OCI-LY3 (cell line): Measurements from ENCODE around the gene MCTP2.

ENCODE experiments used
- H2AFZ ChIP-seq: fragments of 200-600, 300-600 bp; shearing (Covaris generic); 2 replicates; pipeline ENCODE4 v1.6.0; 2014; ENCODE audit warnings: antibody characterized with exemption, low read depth, low read length
- H3K27ac ChIP-seq: fragments of 200-600, 300-600 bp; sonication (generic); 2 replicates; pipeline ENCODE4 v1.5.1; 2014; ENCODE audit warnings: mild to moderate bottlenecking, low read length, moderate library complexity, mixed read lengths
- H3K27me3 ChIP-seq: fragments of 200-600, 300-600 bp; sonication (generic); 2 replicates; pipeline ENCODE4 v1.6.1; 2014; ENCODE audit warnings: low read depth, low read length, mixed read lengths
- H3K36me3 ChIP-seq: fragments of 200-600, 300-600 bp; sonication (generic); replicated peaks from 2 replicates; pipeline ENCODE3; 2014; ENCODE audit warnings: low read depth, low read length, mixed read lengths
- H3K4me1 ChIP-seq: fragments of 300-600, 200-600 bp; sonication (generic); 2 replicates; pipeline ENCODE4 v1.6.1; 2014; ENCODE audit warnings: low read length, mixed read lengths
- H3K4me2 ChIP-seq: fragments of 200-600, 300-600 bp; sonication (generic); 2 replicates; pipeline ENCODE4 v1.6.1; 2014; ENCODE audit warnings: low read length, mixed read lengths
- H3K4me3 ChIP-seq: fragments of 300-600, 200-600 bp; sonication (generic); 2 replicates; pipeline ENCODE4 v1.5.1; 2014; ENCODE audit warnings: antibody characterized with exemption, mild to moderate bottlenecking, low read length, moderate library complexity
- H3K79me2 ChIP-seq: fragments of 300-600, 200-600 bp; shearing (Covaris generic); 2 replicates; pipeline ENCODE4 v1.6.1; 2014; ENCODE audit warnings: mild to moderate bottlenecking, low read length, mixed read lengths
- H3K9ac ChIP-seq: fragments of 300-600, 200-600 bp; shearing (Covaris generic); 2 replicates; pipeline ENCODE4 v1.6.0; 2014; ENCODE audit warnings: mild to moderate bottlenecking, low read length, moderate library complexity
- H3K9me3 ChIP-seq: fragments of 200-600, 300-600 bp; shearing (Covaris generic); 2 replicates; pipeline ENCODE4 v1.6.1; 2014; ENCODE audit warnings: low read length, mixed read lengths; ENCODE audit not compliant: insufficient read depth
- H4K20me1 ChIP-seq: fragments of 200-600, 300-600 bp; sonication (generic); 2 replicates; pipeline ENCODE4 v1.6.1; 2016; ENCODE audit warnings: low read length, mixed read lengths; ENCODE audit not compliant: insufficient read depth
- EZH2phosphoT487 ChIP-seq: fragments of 200-600 bp; shearing (Covaris generic); IDR thresholded peaks from 2 replicates; pipeline ENCODE4 v1.6.1; 2018; ENCODE audit warnings: antibody characterized with exemption, mixed run types, low read depth
- TF ChIP-seq, protein P1 (sequence below): fragments of 200-600, 300-600 bp; sonication (generic); IDR thresholded peaks from 2 replicates; pipeline ENCODE4 v1.5.1; 2014; ENCODE audit warnings: antibody characterized with exemption, low read length, low read depth

MCTP2 gene

GRCh38 chr15:94193906-94194305 is 37.5 kb upstream of the MCTP2 start:
- Histone ChIP-seq H3K27me3 (peaks cover 19% of the 10 kb centered on the region; the same call in 1 of the 2 replicates), H2AFZ (no peak overlapping the region), H3K9me3 (no peaks in the 10 kb centered on the region), H3K4me1 (no peaks in the 10 kb centered on the region), H3K4me3 (no peak overlapping the region), H3K27ac (no peak overlapping the region), H3K4me2 (no peak overlapping the region), H3K36me3 (no peaks in the 10 kb centered on the region), H3K79me2 (no peaks in the 10 kb centered on the region), H3K9ac (no peak overlapping the region), H4K20me1 (no peaks in the 10 kb centered on the region)
- TF ChIP-seq EZH2phosphoT487, result no peak
- TF ChIP-seq, protein P1, sequence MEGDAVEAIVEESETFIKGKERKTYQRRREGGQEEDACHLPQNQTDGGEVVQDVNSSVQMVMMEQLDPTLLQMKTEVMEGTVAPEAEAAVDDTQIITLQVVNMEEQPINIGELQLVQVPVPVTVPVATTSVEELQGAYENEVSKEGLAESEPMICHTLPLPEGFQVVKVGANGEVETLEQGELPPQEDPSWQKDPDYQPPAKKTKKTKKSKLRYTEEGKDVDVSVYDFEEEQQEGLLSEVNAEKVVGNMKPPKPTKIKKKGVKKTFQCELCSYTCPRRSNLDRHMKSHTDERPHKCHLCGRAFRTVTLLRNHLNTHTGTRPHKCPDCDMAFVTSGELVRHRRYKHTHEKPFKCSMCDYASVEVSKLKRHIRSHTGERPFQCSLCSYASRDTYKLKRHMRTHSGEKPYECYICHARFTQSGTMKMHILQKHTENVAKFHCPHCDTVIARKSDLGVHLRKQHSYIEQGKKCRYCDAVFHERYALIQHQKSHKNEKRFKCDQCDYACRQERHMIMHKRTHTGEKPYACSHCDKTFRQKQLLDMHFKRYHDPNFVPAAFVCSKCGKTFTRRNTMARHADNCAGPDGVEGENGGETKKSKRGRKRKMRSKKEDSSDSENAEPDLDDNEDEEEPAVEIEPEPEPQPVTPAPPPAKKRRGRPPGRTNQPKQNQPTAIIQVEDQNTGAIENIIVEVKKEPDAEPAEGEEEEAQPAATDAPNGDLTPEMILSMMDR, result no peak

DNA sequence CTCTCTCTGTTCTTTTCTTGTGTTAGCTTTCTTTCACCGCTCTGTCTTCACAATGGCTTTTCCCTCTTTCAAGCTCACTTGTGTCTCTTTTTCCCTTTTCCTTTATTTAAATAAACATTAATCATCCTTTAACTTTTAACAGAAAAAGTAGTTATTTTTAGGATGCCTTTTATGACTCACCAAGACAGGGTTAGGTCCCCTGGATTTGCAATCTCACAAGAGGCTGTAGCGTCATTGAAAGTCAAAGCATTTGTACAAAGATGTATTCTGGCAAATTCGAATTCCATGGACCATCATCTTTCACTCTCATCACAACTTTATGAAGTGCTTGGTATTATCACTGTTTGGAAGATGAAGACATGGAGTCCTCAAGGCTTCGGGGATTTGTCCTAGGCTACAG is 34.8 kb upstream of the MCTP2 start:
- Histone ChIP-seq H3K4me3 (no peak overlapping the region), H3K36me3 (no peaks in the 10 kb centered on the region), H3K27me3 (peaks cover 22% of the 10 kb centered on the region; the same call in 1 of the 2 replicates), H3K9me3 (no peaks in the 10 kb centered on the region), H3K4me1 (no peaks in the 10 kb centered on the region), H4K20me1 (no peaks in the 10 kb centered on the region), H3K27ac (no peak overlapping the region), H3K4me2 (no peak overlapping the region), H2AFZ (no peak overlapping the region), H3K9ac (no peak overlapping the region), H3K79me2 (no peaks in the 10 kb centered on the region)
- TF ChIP-seq EZH2phosphoT487, result no peak
- TF ChIP-seq, protein P1, result no peak

DNA sequence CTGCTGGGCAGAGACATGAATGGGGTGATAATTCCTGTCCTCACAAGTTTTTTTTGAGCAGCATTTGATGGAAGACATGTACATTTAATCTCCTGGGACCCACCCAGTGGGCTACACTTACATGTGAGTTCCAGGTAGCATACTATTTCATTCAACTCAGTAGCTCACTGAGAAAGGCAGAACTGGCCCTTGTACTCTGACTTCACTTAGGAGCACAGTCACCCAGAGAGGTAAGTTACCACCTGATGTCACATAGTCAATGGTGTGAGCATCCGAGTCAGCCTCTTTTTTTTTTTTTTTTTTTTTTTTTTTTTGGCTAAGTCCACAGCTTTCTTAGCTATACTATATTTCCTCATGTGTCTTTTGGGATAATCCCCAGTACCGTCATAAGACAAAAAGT is 32.7 kb upstream of the MCTP2 start:
- Histone ChIP-seq H3K27me3 (peaks cover 22% of the 10 kb centered on the region; the same call in 1 of the 2 replicates), H3K79me2 (no peaks in the 10 kb centered on the region), H3K27ac (no peak overlapping the region), H4K20me1 (no peaks in the 10 kb centered on the region), H3K9me3 (no peaks in the 10 kb centered on the region), H3K4me2 (no peak overlapping the region), H2AFZ (no peak overlapping the region), H3K9ac (no peak overlapping the region), H3K4me3 (no peak overlapping the region), H3K4me1 (no peaks in the 10 kb centered on the region), H3K36me3 (no peaks in the 10 kb centered on the region)
- TF ChIP-seq EZH2phosphoT487, result no peak
- TF ChIP-seq, protein P1, result no peak

GRCh38 chr15:94199725-94200124 is 31.6 kb upstream of the MCTP2 start:
- H3K27me3 ChIP-seq, result peaks cover 22% of the 10 kb centered on the region; the same call in 1 of the 2 replicates
- H3K9ac ChIP-seq, result no peak overlapping the region
- H3K4me3 ChIP-seq, result no peak overlapping the region
- H3K4me2 ChIP-seq, result no peak overlapping the region
- no peaks in the 10 kb centered on the region for H3K4me1 ChIP-seq
- H3K79me2 ChIP-seq, result no peaks in the 10 kb centered on the region
- no peaks in the 10 kb centered on the region for H3K36me3 ChIP-seq
- no peak overlapping the region for H3K27ac ChIP-seq
- TF ChIP-seq, protein P1, result no peak
- no peak overlapping the region for H2AFZ ChIP-seq
- no peaks in the 10 kb centered on the region for H4K20me1 ChIP-seq
- no peaks in the 10 kb centered on the region for H3K9me3 ChIP-seq
